NCI-H446 (cell line): ENCODE results near the gene IFITM10.

Source experiments
- DNase-seq, 2 experiments: peaks; one replicate each; lab custom pipeline; 2025; lab: John Stamatoyannopoulos, UW

Gene IFITM10

GRCh38 chr11:1752907-1753228, 2.5 kb upstream of the IFITM10 start:
- no peak for DNase-seq

GRCh38 chr11:1751999-1752906, 1.9 kb upstream of the IFITM10 start:
- no peak for DNase-seq

- no peak for DNase-seq
Observed at GRCh38 chr11:1751531-1751921, 1.1 kb upstream of the IFITM10 start.

GRCh38 chr11:1750840-1751530, 590 bp upstream of the IFITM10 start:
- DNase-seq: no peak

GRCh38 chr11:1749395-1750351, 722 bp downstream of the IFITM10 start:
- DNase-seq: no peak

- DNase-seq: no peak
Observed at GRCh38 chr11:1748636-1749394, 1.6 kb downstream of the IFITM10 start.

- peak in 1 of 2 experiments; percentile 26 for DNase-seq
Observed at GRCh38 chr11:1747753-1748635, 2.4 kb downstream of the IFITM10 start.

- no peak for DNase-seq
Observed at GRCh38 chr11:1746956-1747752, 3.2 kb downstream of the IFITM10 start.

- DNase-seq: no peak
Observed at GRCh38 chr11:1746511-1746931, 3.9 kb downstream of the IFITM10 start.

- DNase-seq: no peak
Observed at GRCh38 chr11:1745701-1746320, 4.6 kb downstream of the IFITM10 start.

GRCh38 chr11:1744891-1745700, 5.3 kb downstream of the IFITM10 start:
- no peak for DNase-seq

GRCh38 chr11:1744137-1744886, 6.1 kb downstream of the IFITM10 start:
- no peak for DNase-seq

GRCh38 chr11:1743585-1744136, 6.7 kb downstream of the IFITM10 start:
- no peak for DNase-seq

GRCh38 chr11:1742869-1743584, 7.4 kb downstream of the IFITM10 start:
- no peak for DNase-seq

GRCh38 chr11:1742371-1742770, 8.0 kb downstream of the IFITM10 start:
- DNase-seq: no peak

- DNase-seq: no peak
Observed at GRCh38 chr11:1741741-1742140, 8.7 kb downstream of the IFITM10 start.
